DMS114 treated with DMSO at 0.1 percent for 48 hours (cell line): ENCODE data around the gene CCT6A.
"Not testable (repeated sequence)": the region's sequence is repeated elsewhere in the genome, so short reads cannot be mapped to it uniquely, and the experiment has no call there.

Source experiments
- DNase-seq: peaks from one replicate; lab custom pipeline; 2025; ENCODE audit not compliant: unreplicated experiment; lab: John Stamatoyannopoulos, UW

The CCT6A gene

GRCh38 chr7:56098187-56099008 lies 46.8 kb downstream of the CCT6A start:
- DNase-seq: not testable (repeated sequence)

- no peak for DNase-seq
Observed at GRCh38 chr7:56099653-56100052, 48.1 kb downstream of the CCT6A start.

GRCh38 chr7:56104138-56104537 lies 52.6 kb downstream of the CCT6A start:
- not testable (repeated sequence) for DNase-seq

- DNase-seq: peak; percentile 25
Observed at GRCh38 chr7:56105508-56105907, 53.9 kb downstream of the CCT6A start.

GRCh38 chr7:56106108-56107073 lies 54.8 kb downstream of the CCT6A start, which contains the start of gene CHCHD2:
Gene CHCHD2, minus strand, starts transcription at chr7:56106476. Its CDS starts 63 bp downstream, at chr7:56106413.
- DNase-seq: peak; percentile 99

DNA sequence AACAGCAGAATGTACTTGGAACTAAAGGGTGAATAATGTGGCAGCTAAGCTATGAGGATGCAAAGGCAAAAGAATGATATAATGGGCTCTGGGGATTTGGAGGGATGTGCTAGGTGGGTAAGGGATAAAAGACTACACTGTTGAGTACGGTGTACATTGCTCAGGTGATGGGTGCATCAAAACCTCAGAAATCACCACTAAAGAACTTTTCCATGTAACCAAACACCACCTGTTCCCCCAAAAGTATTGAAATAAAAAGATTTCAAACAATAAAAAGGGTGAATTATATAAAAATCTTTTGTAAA lies 56.3 kb downstream of the CCT6A start:
- DNase-seq: no peak

DNA sequence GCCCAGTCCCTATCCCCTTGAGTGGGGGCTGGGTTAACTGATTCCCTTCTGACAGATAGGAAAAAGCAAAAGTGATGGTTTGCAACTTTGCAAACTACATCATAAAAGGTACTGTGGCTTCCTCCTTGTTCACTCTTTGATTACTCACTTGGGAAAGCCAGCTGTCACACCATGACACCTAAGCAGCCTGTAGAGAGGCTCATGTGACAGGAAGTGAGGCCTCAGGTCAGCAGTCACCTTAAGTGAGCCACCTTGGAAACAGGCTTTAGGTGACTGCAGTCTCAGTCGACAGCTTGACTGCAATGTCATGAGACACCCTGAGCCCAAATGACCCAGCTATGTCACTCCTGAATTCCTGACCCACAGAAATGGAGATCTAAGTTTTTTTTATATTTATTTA lies 59.0 kb downstream of the CCT6A start:
- DNase-seq: no peak

GRCh38 chr7:56112244-56112643 lies 60.7 kb downstream of the CCT6A start:
- DNase-seq: not testable (repeated sequence)
